PC-3 (cell line): ENCODE data around the gene SFXN3. TPM values are rescaled to one million over a fixed set of nuclear protein-coding genes. Genes with fewer than 3 reads are reported as not detected.

ENCODE experiments used
- ATAC-seq: fragments of 200-7000 bp; cut with Tn5 transposase; 2 replicates; pipeline ENCODE4 v1.9.1; 2020; ENCODE audit warnings: mild to moderate bottlenecking, moderate library complexity
- BruUV-seq: library from RNA; stranded (reverse); fragments of 400-500 nt; replicated peaks from 2 replicates; lab custom pipeline; 2021; lab: Mats Ljungman, UMichigan
- CTCF ChIA-PET: fragments of 300-600 bp; sonication (Branson Sonifier 250); formaldehyde crosslinking; loops from one replicate; lab custom pipeline; 2022; ENCODE audit warnings: antibody characterized with exemption; lab: Charles Lee
- POLR2A ChIA-PET: fragments of 300-600 bp; sonication (Branson Sonifier 250); formaldehyde crosslinking; loops from one replicate; lab custom pipeline; 2022; ENCODE audit warnings: antibody characterized with exemption; ENCODE audit not compliant: unreplicated experiment; lab: Charles Lee
- DNase-seq: peaks from one replicate; pipeline ENCODE4 v3.0.0-alpha.2; 2015
- H2AFZ ChIP-seq: fragments of 300-600 bp; sonication (generic); 2 replicates; pipeline ENCODE4 v1.6.0; 2016; ENCODE audit warnings: antibody characterized with exemption, low read length
- H3F3A ChIP-seq: fragments of 300-600 bp; sonication (generic); one replicate; pipeline ENCODE4 v1.6.0; 2017; ENCODE audit warnings: antibody characterized with exemption, low read length, control low read depth, mild to moderate bottlenecking; ENCODE audit not compliant: unreplicated experiment
- H3K27ac ChIP-seq: fragments of 300-600 bp; sonication (generic); 2 replicates; pipeline ENCODE4 v1.5.1; 2016; ENCODE audit warnings: mild to moderate bottlenecking, low read length
- H3K27me3 ChIP-seq: fragments of 300-600 bp; sonication (generic); 2 replicates; pipeline ENCODE4 v1.6.1; 2016; ENCODE audit warnings: low read length, mixed read lengths
- H3K36me3 ChIP-seq: fragments of 300-600 bp; sonication (generic); 2 replicates; pipeline ENCODE4 v1.6.1; 2016; ENCODE audit warnings: low read depth, mixed run types, low read length, mixed read lengths
- H3K4me1 ChIP-seq: fragments of 300-600 bp; sonication (generic); 2 replicates; pipeline ENCODE4 v1.5.1; 2016; ENCODE audit warnings: low read length; ENCODE audit not compliant: insufficient read depth
- H3K4me2 ChIP-seq: fragments of 300-600 bp; sonication (generic); 2 replicates; pipeline ENCODE4 v1.6.0; 2016; ENCODE audit warnings: low read length
- H3K4me3 ChIP-seq: fragments of 300-600 bp; sonication (generic); 2 replicates; pipeline ENCODE4 v1.5.1; 2016; ENCODE audit warnings: mild to moderate bottlenecking, low read length, mixed read lengths
- H3K79me2 ChIP-seq: fragments of 300-600 bp; sonication (generic); 2 replicates; pipeline ENCODE4 v1.6.1; 2017; ENCODE audit warnings: low read length, mixed read lengths
- H3K9ac ChIP-seq: fragments of 300-600 bp; sonication (generic); 2 replicates; pipeline ENCODE4 v1.6.0; 2016; ENCODE audit warnings: mild to moderate bottlenecking, low read length
- H3K9me2 ChIP-seq: fragments of 300-600 bp; sonication (generic); replicated peaks from 2 replicates; pipeline ENCODE4 v1.6.1; 2016; ENCODE audit warnings: mixed run types, low read length, mixed read lengths
- H3K9me3 ChIP-seq: fragments of 300-600 bp; sonication (generic); 2 replicates; pipeline ENCODE4 v1.6.1; 2016; ENCODE audit warnings: low read length, mixed read lengths
- H4K20me1 ChIP-seq: fragments of 300-600 bp; sonication (generic); 2 replicates; pipeline ENCODE4 v1.6.1; 2016; ENCODE audit warnings: low read length, mixed read lengths
- CTCF ChIP-seq: fragments of 300-600 bp; sonication (generic); conservative IDR thresholded peaks from 2 replicates; pipeline ENCODE4 v1.5.1; 2017; ENCODE audit warnings: antibody characterized with exemption, low read depth, mild to moderate bottlenecking, low read length
- EZH2 ChIP-seq: fragments of 300-600 bp; sonication (generic); IDR thresholded peaks from one replicate; pipeline ENCODE4 v1.6.1; 2017; ENCODE audit warnings: antibody characterized with exemption, mild to moderate bottlenecking, low read length; ENCODE audit not compliant: unreplicated experiment
- EZH2phosphoT487 ChIP-seq: fragments of 300-600 bp; sonication (generic); IDR thresholded peaks from 2 replicates; pipeline ENCODE4 v1.6.1; 2018; ENCODE audit warnings: mild to moderate bottlenecking, antibody characterized with exemption, low read length, borderline replicate concordance
- intact Hi-C: fragments of 100-400 bp; cut with micrococcal nuclease; formaldehyde crosslinking; loops from 2 replicates; pipeline ENCODE4 v1.9.0; 2023
- total RNA-seq: library from RNA; depleted of rRNA; stranded (reverse); fragments of >200 nt; gene quantifications from 2 replicates; pipeline ENCODE4 v1.2.3, GENCODE V29; 2014

The SFXN3 gene
- total RNA-seq, 1 experiment from 2014 or later = 46.7 TPM

GRCh38 chr10:101007915-101008822 is 22.9 kb upstream of the SFXN3 start:
- Histone ChIP-seq H3F3A (no peaks in the 10 kb centered on the region), H4K20me1 (no peaks in the 10 kb centered on the region), H3K4me1 (peaks cover 12% of the 10 kb centered on the region), H3K9me3 (no peaks in the 10 kb centered on the region), H3K27ac (no peak overlapping the region), H3K4me2 (no peak overlapping the region), H3K9me2 (no peaks in the 10 kb centered on the region), H3K36me3 (no peaks in the 10 kb centered on the region), H2AFZ (no peak overlapping the region), H3K27me3 (no peaks in the 10 kb centered on the region), H3K4me3 (no peak overlapping the region), H3K9ac (no peak overlapping the region), H3K79me2 (0 out of 2 replicates have a peak, but pooled peaks cover under 1% of the 10 kb centered on the region)
- ATAC-seq = no peak
- BruUV-seq = no TSS peak
- TF ChIP-seq EZH2 = no peak
- TF ChIP-seq EZH2phosphoT487 = no peak
- no peak for TF ChIP-seq CTCF
- POLR2A ChIA-PET = no interaction called here
- DNase-seq = no peak
- intact Hi-C loops = no loop called here
- CTCF ChIA-PET = no interaction called here

GRCh38 chr10:101008823-101009423 is 22.1 kb upstream of the SFXN3 start:
- Histone ChIP-seq H3K79me2 (no peaks in the 10 kb centered on the region), H3K4me1 (peaks cover 17% of the 10 kb centered on the region), H3K9me2 (no peaks in the 10 kb centered on the region), H3F3A (no peaks in the 10 kb centered on the region), H3K4me2 (no peak overlapping the region), H3K9me3 (no peaks in the 10 kb centered on the region), H3K4me3 (no peak overlapping the region), H3K36me3 (no peaks in the 10 kb centered on the region), H4K20me1 (no peaks in the 10 kb centered on the region), H3K27me3 (no peaks in the 10 kb centered on the region), H2AFZ (no peak overlapping the region), H3K27ac (no peak overlapping the region), H3K9ac (no peak overlapping the region)
- no TSS peak for BruUV-seq
- intact Hi-C loops = no loop called here
- ChIA-PET POLR2A (no interaction called here), CTCF (no interaction called here)
- no peak for DNase-seq
- no peak for TF ChIP-seq CTCF
- no peak for TF ChIP-seq EZH2
- TF ChIP-seq EZH2phosphoT487 = no peak
- ATAC-seq = no peak
